Loucy (cell line): ENCODE results near the gene SGIP1.

Experiments
- CTCF ChIP-seq: fragments of 200-600 bp; sonication (generic); conservative IDR thresholded peaks from 2 replicates; pipeline ENCODE4 v1.5.1; 2014; ENCODE audit warnings: mild to moderate bottlenecking, antibody characterized with exemption, low read length
- EZH2phosphoT487 ChIP-seq: fragments of 200-600 bp; IDR thresholded peaks from 2 replicates; pipeline ENCODE4 v1.6.1; 2018; ENCODE audit warnings: antibody characterized with exemption, mild to moderate bottlenecking, moderate library complexity, borderline replicate concordance

- TF ChIP-seq CTCF (no peak), EZH2phosphoT487 (no peak)
These were observed 37.8 kb downstream of the SGIP1 start for GRCh38 chr1:66571789-66572188.
